Measurements from ENCODE around the gene TMEM238. TPM values are rescaled to one million over a fixed set of nuclear protein-coding genes. Genes with fewer than 3 reads are reported as not detected.

TMEM238 gene
- total and polyA plus RNA-seq, 9 of the 15 experiments (the other 6 are each of a cell fraction or from before 2014, with no cell fraction given), result 0.18 to 5.1 (median 1.3) TPM; not detected in 4

GRCh38 chr19:55433292-55433691 is 49.2 kb upstream of the TMEM238 start (continued):
- TF ChIP-seq ARID3B (CRISPR knock-in tag; IDR thresholded peaks at IDR 0.05; ENCODE audit: borderline replicate concordance), result no peak

GRCh38 chr19:55432241-55432959 is 48.3 kb upstream of the TMEM238 start:
- CTCF ChIA-PET (ENCODE audit: low intra/inter-chr PET ratio), result no interaction called here
- peak; percentile 6 for FAIRE-seq
- TF ChIP-seq GABPA (tag; conservative IDR thresholded peaks at IDR 0.05; ENCODE audit: low read depth), result peak; percentile 37; the same call in 1 of the 2 replicates
- peak; percentile 82 for TF ChIP-seq ATF7 (IDR thresholded peaks at IDR 0.05)
- TF ChIP-seq TGIF2 (CRISPR knock-in tag; IDR thresholded peaks at IDR 0.05), result no peak
- no peak for TF ChIP-seq PRPF4 (IDR thresholded peaks at IDR 0.05; ENCODE audit: insufficient read depth, low read depth, low read length, poor library complexity, severe bottlenecking)
- TF ChIP-seq NCOA1 (IDR thresholded peaks at IDR 0.05; ENCODE audit: low read depth), result peak; percentile 75
- TF ChIP-seq CREM (IDR thresholded peaks at IDR 0.05; ENCODE audit: low read depth), result peak; percentile 93
- TF ChIP-seq ATF1 (CRISPR knock-in tag; IDR thresholded peaks at IDR 0.05), result peak; percentile 70
- TF ChIP-seq ATF1 (tag; IDR thresholded peaks at IDR 0.05), result peak; percentile 97
- TF ChIP-seq ZBTB12 (CRISPR knock-in tag; IDR thresholded peaks at IDR 0.05), result 0 out of 2 replicates have a peak, but pooled peaks have one; percentile 42
- TF ChIP-seq CREB1 (IDR thresholded peaks at IDR 0.05), result peak; percentile 82
- peak; percentile 93 for TF ChIP-seq CREB1 (CRISPR knock-in tag; IDR thresholded peaks at IDR 0.05)
- TF ChIP-seq ARID4B (CRISPR knock-in tag; IDR thresholded peaks at IDR 0.05), result no peak
- no peak for TF ChIP-seq KLF1 (tag; IDR thresholded peaks at IDR 0.05)

More at GRCh38 chr19:55432241-55432959, 48.3 kb upstream of the TMEM238 start:
- no peaks in the 10 kb centered on the region for H3K9me1 ChIP-seq (ENCODE audit: control insufficient read depth, insufficient read depth, low read length)
- H3K27me3 ChIP-seq (ENCODE audit: control insufficient read depth in 2 of 2, insufficient read depth in 2 of 2, low read length in 2 of 2), result peaks cover 0 to 13% of the 10 kb centered on the region in 2 experiments; a peak in 2 of 5 replicates
- BruUV-seq (replicated peaks), result no TSS peak
- no peaks in the 10 kb centered on the region for H3K36me3 ChIP-seq (ENCODE audit: control insufficient read depth, insufficient read depth, low read length)
- H4K20me1 ChIP-seq (replicated peaks; ENCODE audit: control insufficient read depth, insufficient read depth, low read length), result peaks cover 4% of the 10 kb centered on the region; the same call in 1 of the 2 replicates
- H3K27ac ChIP-seq (ENCODE audit: extremely low read depth, low read depth, low read length), result no peak overlapping the region
- H3K4me1 ChIP-seq (replicated peaks in 1 of 2; ENCODE audit: control insufficient read depth in 2 of 2, insufficient read depth in 2 of 2, low read length in 2 of 2), result peaks cover 0 to 12% of the 10 kb centered on the region in 2 experiments; a peak in 2 of 5 replicates
- no peak for ATAC-seq
- WGBS (ENCODE audit: insufficient coverage, low coverage, missing lambda C conversion rate), result 25% methylated on average over 14 of the region's 14 CpGs
- H2AFZ ChIP-seq (ENCODE audit: low read depth, low read length), result no peak overlapping the region
- POLR2A ChIA-PET, result no interaction called here
- intact Hi-C loops (cut with micrococcal nuclease) (no loop called here), in situ Hi-C loops (cut with MboI) (loop anchor here (25.0 kb wide), 1 partner anchor 770 kb away; the partner anchor contains the start of gene LILRB4)
- H3K4me2 ChIP-seq (ENCODE audit: insufficient read depth, low read length), result no peak overlapping the region
- no peaks in the 10 kb centered on the region for H3K9me3 ChIP-seq (replicated peaks; ENCODE audit: control insufficient read depth, insufficient read depth, low read depth, low read length)
- no peak overlapping the region for H3K4me3 ChIP-seq
- no peak overlapping the region for H3K9ac ChIP-seq (ENCODE audit: insufficient read depth in 1 of 2, low read depth in 2 of 2, low read length in 2 of 2)
- H3K79me2 ChIP-seq (ENCODE audit: control insufficient read depth, insufficient read depth, low read length), result no peaks in the 10 kb centered on the region
- DNase-seq (ENCODE audit: extremely low read depth in 1 of 4, low spot score in 3 of 4), result no peak

Measured in K562 (cell line).